K562 (cell line): ENCODE measurements around the gene CRYBB1. TPM values are rescaled to one million over a fixed set of nuclear protein-coding genes. Genes with fewer than 3 reads are reported as not detected.

Experiments
- DDX20 ChIP-seq: fragments of 450-650 bp; IDR thresholded peaks from 2 replicates; pipeline ENCODE4 v1.6.1; 2016; ENCODE audit warnings: missing genetic modification characterization, low read depth, mild to moderate bottlenecking, missing compliant biosample characterization, moderate library complexity
- FOXK2 ChIP-seq, 2 experiments: fragments of 450-650 bp; IDR thresholded peaks in 1 of 2; conservative IDR thresholded peaks in 1 of 2; 2 replicates each; pipeline ENCODE4 v1.6.1; 2016; ENCODE audit warnings: low read depth in 2 of 2, mild to moderate bottlenecking in 1 of 2
- PHF20 ChIP-seq: fragments of 450-650 bp; IDR thresholded peaks from 2 replicates; pipeline ENCODE4 v1.6.1; 2018; ENCODE audit not compliant: partially characterized antibody
- TRIM25 ChIP-seq: fragments of 450-650 bp; IDR thresholded peaks from 2 replicates; pipeline ENCODE4 v1.7.0; 2016; ENCODE audit warnings: borderline replicate concordance
- ZNF140 ChIP-seq: fragments of 250-450 bp; sonication (Bioruptor Pico); IDR thresholded peaks from 2 replicates; pipeline ENCODE4 v1.8.0; 2021; ENCODE audit warnings: moderate library complexity, mild to moderate bottlenecking, inconsistent platforms
- ZNF184 ChIP-seq: sonication (generic); formaldehyde crosslinking; IDR thresholded peaks from 2 replicates; pipeline ENCODE4 v1.5.0; 2020; ENCODE audit warnings: missing genetic modification reagents
- ZNF445 ChIP-seq: fragments of 250-450 bp; sonication (Bioruptor Pico); IDR thresholded peaks from 2 replicates; pipeline ENCODE4 v1.4.0; 2020; ENCODE audit warnings: low read depth, mild to moderate bottlenecking, moderate library complexity
- ZNF740 ChIP-seq, 3 experiments: fragments of 200-800 bp in 1 of 3; sonication (Bioruptor generic) in 1 of 3; sonication (generic) in 1 of 3; formaldehyde crosslinking in 1 of 3; IDR thresholded peaks; 2 replicates each; pipeline versions ENCODE4 v1.6.1 to v1.8.0; 2016 to 2022; ENCODE audit warnings: mild to moderate bottlenecking in 2 of 3, missing compliant biosample characterization in 2 of 3, missing genetic modification characterization in 2 of 3, missing genetic modification reagents in 1 of 3
- polyA plus RNA-seq, 8 experiments: library from polyadenylated mRNA; depleted of rRNA in 4 of 8; stranded (reverse) in 5 of 8; unstranded in 3 of 8; fragments of >200 nt; fragmentation: Nextera tagmentation in 2 of 8; fragmentation: Illumina TruSeq in 1 of 8; extraction: Ambion mirVana in 2 of 8; extraction: Trizol in 1 of 8; gene quantifications; 2 replicates each; pipeline versions ENCODE4 v1.2.1 to v1.2.3, GENCODE V29; 2011 to 2014; ENCODE audit warnings: inconsistent platforms in 1 of 8, missing spikeins in 1 of 8
- total RNA-seq, 7 experiments: library from RNA; depleted of rRNA in 6 of 7; stranded (reverse); fragments of >200 nt in 6 of 7; fragmentation: Illumina TruSeq in 2 of 7; extraction: Trizol in 2 of 7; gene quantifications; 2 replicates each; pipeline versions ENCODE4 v1.2.1 to v1.2.3, GENCODE V29; 2011 to 2021; ENCODE audit warnings: low replicate concordance in 1 of 7
- TF ChIP-seq, protein P1 (sequence below): fragments of 250-450 bp; sonication (Bioruptor Pico); IDR thresholded peaks from 2 replicates; pipeline ENCODE4 v1.5.0; 2021
- TF ChIP-seq, protein P2 (sequence below): sonication (generic); IDR thresholded peaks from 2 replicates; pipeline ENCODE4 v1.6.1; 2016
- TF ChIP-seq, protein P3 (sequence below): fragments of 450-650 bp; formaldehyde crosslinking; conservative IDR thresholded peaks from 2 replicates; pipeline ENCODE4 v1.4.0; 2022; ENCODE audit warnings: mild to moderate bottlenecking, missing genetic modification characterization
- TF ChIP-seq, protein P4 (sequence below), 2 experiments: IDR thresholded peaks; 2 replicates each; pipeline ENCODE4 v1.6.1; 2012; ENCODE audit warnings: improper control_type of control experiment in 2 of 2, low read depth in 2 of 2, low read length in 2 of 2, borderline replicate concordance in 1 of 2

CRYBB1 gene
- total and polyA plus RNA-seq, 9 of the 15 experiments (the other 6 are each of a cell fraction or from before 2014, with no cell fraction given), result 0.16 to 0.45 (median 0.33) TPM; not detected in 2

DNA sequence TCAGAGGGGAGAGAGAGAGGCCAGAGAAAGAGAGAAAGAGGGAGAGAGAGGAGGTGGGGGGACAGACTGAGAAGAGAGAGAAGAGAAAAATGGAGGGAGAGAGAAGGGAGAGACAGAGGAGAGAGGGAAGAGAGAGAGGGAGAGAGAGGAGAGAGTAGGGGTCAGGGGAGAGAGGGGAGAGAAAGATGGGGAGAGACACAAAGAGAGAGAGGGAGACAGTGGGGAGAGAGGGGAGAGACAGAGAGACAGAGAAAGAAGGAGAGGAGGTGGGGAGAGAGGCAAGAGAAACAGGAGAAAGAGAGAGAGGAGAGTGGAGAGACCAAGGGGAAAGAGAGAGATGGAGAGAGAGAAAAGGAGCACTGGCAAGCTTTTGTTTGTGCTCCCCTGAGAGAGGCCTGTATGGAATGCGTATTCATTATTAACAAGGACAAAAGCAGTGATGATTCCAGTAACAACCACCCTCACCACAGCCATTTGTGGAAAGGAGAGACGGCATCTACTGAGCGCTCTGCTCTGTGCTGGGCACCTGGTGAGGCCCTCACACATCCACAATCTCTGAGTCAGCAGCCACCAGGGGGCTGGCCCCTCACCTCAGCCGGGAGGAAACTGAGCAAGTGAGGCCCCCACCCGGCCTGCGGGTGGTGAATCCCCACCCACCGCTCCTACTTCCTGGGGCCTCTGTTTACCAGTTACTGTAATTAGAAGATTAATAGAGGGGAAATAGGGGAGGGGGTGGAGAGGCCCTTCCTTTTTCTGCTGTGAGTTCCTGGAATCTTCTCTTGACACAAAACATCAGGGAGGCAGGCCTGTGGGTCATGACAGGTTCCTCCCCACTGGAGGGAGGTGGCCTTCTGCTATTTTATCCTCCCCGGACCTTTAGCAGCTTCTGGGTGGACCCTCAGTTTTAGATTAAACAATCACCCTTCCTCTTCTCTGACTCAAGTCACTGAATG, 24.9 kb upstream of the CRYBB1 start (continued):
- TF ChIP-seq, protein P1, sequence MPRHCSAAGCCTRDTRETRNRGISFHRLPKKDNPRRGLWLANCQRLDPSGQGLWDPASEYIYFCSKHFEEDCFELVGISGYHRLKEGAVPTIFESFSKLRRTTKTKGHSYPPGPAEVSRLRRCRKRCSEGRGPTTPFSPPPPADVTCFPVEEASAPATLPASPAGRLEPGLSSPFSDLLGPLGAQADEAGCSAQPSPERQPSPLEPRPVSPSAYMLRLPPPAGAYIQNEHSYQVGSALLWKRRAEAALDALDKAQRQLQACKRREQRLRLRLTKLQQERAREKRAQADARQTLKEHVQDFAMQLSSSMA (CRISPR knock-in tag), result no peak
- TF ChIP-seq ZNF740 (CRISPR knock-in tag; IDR thresholded peaks at IDR 0.05) (no peak), ZNF740 (tag; IDR thresholded peaks at IDR 0.05) (no peak), TRIM25 (no peak), ZNF140 (no peak), ZNF184 (CRISPR knock-in tag) (no peak), DDX20 (tag) (no peak), FOXK2 (conservative IDR thresholded peaks at IDR 0.05 in 1 of 2, IDR thresholded peaks at IDR 0.05 in 1 of 2; ENCODE audit: low read depth in 2 of 2) (no peak; a peak in 1 of 4 replicates), PHF20 (no peak), ZNF445 (no peak)
- TF ChIP-seq, protein P2, sequence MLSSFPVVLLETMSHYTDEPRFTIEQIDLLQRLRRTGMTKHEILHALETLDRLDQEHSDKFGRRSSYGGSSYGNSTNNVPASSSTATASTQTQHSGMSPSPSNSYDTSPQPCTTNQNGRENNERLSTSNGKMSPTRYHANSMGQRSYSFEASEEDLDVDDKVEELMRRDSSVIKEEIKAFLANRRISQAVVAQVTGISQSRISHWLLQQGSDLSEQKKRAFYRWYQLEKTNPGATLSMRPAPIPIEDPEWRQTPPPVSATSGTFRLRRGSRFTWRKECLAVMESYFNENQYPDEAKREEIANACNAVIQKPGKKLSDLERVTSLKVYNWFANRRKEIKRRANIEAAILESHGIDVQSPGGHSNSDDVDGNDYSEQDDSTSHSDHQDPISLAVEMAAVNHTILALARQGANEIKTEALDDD, result no peak
- TF ChIP-seq, protein P3, sequence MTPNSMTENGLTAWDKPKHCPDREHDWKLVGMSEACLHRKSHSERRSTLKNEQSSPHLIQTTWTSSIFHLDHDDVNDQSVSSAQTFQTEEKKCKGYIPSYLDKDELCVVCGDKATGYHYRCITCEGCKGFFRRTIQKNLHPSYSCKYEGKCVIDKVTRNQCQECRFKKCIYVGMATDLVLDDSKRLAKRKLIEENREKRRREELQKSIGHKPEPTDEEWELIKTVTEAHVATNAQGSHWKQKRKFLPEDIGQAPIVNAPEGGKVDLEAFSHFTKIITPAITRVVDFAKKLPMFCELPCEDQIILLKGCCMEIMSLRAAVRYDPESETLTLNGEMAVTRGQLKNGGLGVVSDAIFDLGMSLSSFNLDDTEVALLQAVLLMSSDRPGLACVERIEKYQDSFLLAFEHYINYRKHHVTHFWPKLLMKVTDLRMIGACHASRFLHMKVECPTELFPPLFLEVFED (CRISPR knock-in tag), result peak; percentile 91
- TF ChIP-seq, protein P4, sequence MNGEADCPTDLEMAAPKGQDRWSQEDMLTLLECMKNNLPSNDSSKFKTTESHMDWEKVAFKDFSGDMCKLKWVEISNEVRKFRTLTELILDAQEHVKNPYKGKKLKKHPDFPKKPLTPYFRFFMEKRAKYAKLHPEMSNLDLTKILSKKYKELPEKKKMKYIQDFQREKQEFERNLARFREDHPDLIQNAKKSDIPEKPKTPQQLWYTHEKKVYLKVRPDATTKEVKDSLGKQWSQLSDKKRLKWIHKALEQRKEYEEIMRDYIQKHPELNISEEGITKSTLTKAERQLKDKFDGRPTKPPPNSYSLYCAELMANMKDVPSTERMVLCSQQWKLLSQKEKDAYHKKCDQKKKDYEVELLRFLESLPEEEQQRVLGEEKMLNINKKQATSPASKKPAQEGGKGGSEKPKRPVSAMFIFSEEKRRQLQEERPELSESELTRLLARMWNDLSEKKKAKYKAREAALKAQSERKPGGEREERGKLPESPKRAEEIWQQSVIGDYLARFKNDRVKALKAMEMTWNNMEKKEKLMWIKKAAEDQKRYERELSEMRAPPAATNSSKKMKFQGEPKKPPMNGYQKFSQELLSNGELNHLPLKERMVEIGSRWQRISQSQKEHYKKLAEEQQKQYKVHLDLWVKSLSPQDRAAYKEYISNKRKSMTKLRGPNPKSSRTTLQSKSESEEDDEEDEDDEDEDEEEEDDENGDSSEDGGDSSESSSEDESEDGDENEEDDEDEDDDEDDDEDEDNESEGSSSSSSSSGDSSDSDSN (IDR thresholded peaks at IDR 0.05; ENCODE audit: borderline replicate concordance in 1 of 2, low read depth in 2 of 2, low read length in 2 of 2), result no peak
